Measurements from ENCODE around the gene MGAT4C.

DNA sequence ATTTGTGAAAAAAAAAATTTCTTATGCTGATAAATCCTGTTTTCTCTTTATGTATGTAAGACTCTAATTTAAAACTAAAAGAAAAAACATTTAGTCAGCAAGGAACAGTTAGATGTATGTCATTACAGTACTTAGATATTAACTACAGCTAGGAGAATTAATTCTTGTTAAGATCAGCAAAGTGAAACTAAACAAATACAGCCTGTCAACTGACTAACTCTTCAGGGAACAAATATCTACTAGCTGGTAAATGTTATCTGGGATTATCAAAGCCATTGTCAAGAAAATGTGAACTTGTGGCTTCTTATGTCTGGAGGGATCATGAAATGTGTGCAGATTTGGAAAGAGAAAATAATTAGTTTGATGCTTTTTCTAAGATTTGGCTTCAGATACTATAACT lies 27.5 kb downstream of the MGAT4C start:
- no peak for TF ChIP-seq POLR2A (IDR thresholded peaks at IDR 0.05)
- TF ChIP-seq, protein P1, sequence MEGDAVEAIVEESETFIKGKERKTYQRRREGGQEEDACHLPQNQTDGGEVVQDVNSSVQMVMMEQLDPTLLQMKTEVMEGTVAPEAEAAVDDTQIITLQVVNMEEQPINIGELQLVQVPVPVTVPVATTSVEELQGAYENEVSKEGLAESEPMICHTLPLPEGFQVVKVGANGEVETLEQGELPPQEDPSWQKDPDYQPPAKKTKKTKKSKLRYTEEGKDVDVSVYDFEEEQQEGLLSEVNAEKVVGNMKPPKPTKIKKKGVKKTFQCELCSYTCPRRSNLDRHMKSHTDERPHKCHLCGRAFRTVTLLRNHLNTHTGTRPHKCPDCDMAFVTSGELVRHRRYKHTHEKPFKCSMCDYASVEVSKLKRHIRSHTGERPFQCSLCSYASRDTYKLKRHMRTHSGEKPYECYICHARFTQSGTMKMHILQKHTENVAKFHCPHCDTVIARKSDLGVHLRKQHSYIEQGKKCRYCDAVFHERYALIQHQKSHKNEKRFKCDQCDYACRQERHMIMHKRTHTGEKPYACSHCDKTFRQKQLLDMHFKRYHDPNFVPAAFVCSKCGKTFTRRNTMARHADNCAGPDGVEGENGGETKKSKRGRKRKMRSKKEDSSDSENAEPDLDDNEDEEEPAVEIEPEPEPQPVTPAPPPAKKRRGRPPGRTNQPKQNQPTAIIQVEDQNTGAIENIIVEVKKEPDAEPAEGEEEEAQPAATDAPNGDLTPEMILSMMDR (IDR thresholded peaks at IDR 0.05): no peak

Data from upper lobe of left lung (tissue), 4 donors.